Esophagus muscularis mucosa (tissue), 4 donors: Measurements from ENCODE around the gene PID1. TPM values are rescaled to one million over a fixed set of nuclear protein-coding genes. Genes with fewer than 3 reads are reported as not detected.

Experiments used
- DNase-seq: peaks from one replicate; pipeline ENCODE4 v3.0.0-alpha.2; 2017; ENCODE audit errors: extremely low spot score
- H3K27ac ChIP-seq, 4 donors: fragments of 200-600 bp; sonication (generic); replicated peaks in 1 of 4; 1 replicate in 3 of 4; 2 replicates in 1 of 4; pipeline ENCODE4 v1.5.1; 2016 to 2019; ENCODE audit warnings: mild to moderate bottlenecking in 1 of 4
- H3K27me3 ChIP-seq, 4 donors: fragments of 200-600 bp; sonication (generic); one replicate each; pipeline versions ENCODE4 v1.5.1 to v1.6.0; 2016 to 2019
- H3K36me3 ChIP-seq, 4 donors: fragments of 200-600 bp; sonication (generic); one replicate each; pipeline ENCODE4 v1.5.1; 2016 to 2019
- H3K4me1 ChIP-seq, 4 donors: fragments of 200-600 bp; sonication (generic); one replicate each; pipeline ENCODE4 v1.5.1; 2016 to 2019
- H3K4me3 ChIP-seq, 4 donors: fragments of 200-600 bp; sonication (generic); 1 replicate in 2 of 4; 2 replicates in 2 of 4; pipeline ENCODE4 v1.5.1; 2016 to 2019; ENCODE audit warnings: mild to moderate bottlenecking in 4 of 4, moderate library complexity in 1 of 4
- H3K9me3 ChIP-seq, 4 donors: fragments of 200-600 bp; sonication (generic); 1 replicate in 3 of 4; 2 replicates in 1 of 4; pipeline ENCODE4 v1.5.1; 2016 to 2019
- CTCF ChIP-seq, 3 experiments: fragments of 200-600 bp in 2 of 3; fragments of 450-650 bp in 1 of 3; sonication (generic) in 2 of 3; IDR thresholded peaks; one replicate each; pipeline ENCODE4 v1.5.1; 2017 to 2019; ENCODE audit warnings: antibody characterized with exemption in 3 of 3, mild to moderate bottlenecking in 2 of 3, moderate library complexity in 1 of 3
- EP300 ChIP-seq: sonication (generic); formaldehyde crosslinking; IDR thresholded peaks from one replicate; pipeline ENCODE4 v1.6.1; 2017; ENCODE audit warnings: antibody characterized with exemption
- POLR2A ChIP-seq: fragments of 450-650 bp; IDR thresholded peaks from one replicate; pipeline ENCODE4 v1.6.1; 2017; ENCODE audit warnings: antibody characterized with exemption, moderate library complexity, mild to moderate bottlenecking, low read depth
- POLR2AphosphoS5 ChIP-seq, 2 donors: sonication (generic); formaldehyde crosslinking; IDR thresholded peaks; one replicate each; pipeline ENCODE4 v1.6.1; 2017; ENCODE audit warnings: antibody characterized with exemption in 2 of 2
- WGBS: methylation state at CpG from one replicate; pipeline ENCODE4 v1.1.5; 2018; 5-methylcytosine and 5-hydroxymethylcytosine counted together
- intact Hi-C: fragments of 100-400 bp; cut with DNase I; formaldehyde crosslinking; loops from one replicate; pipeline ENCODE4 v1.15.1; 2023
- total RNA-seq, 4 donors: library from RNA; depleted of rRNA; stranded (reverse); fragments of >200 nt; gene quantifications; one replicate each; pipeline versions ENCODE4 v1.1.0 to v1.2.1, GENCODE V29; 2016

PID1 gene
- total RNA-seq, 4 donors from 2014 or later, result 48.2 to 68.7 (median 55.4) TPM

GRCh38 chr2:229181641-229182040 is 89.4 kb downstream of the PID1 start:
- Histone ChIP-seq H3K36me3 (no peaks in the 10 kb centered on the region), H3K27ac (no peak overlapping the region), H3K4me1 (peaks cover 0 to 2% (median 0%) of the 10 kb centered on the region in 4 donors), H3K27me3 (no peaks in the 10 kb centered on the region), H3K9me3 (peaks cover 0 to 3% (median 0%) of the 10 kb centered on the region in 4 donors), H3K4me3 (no peak overlapping the region)
- TF ChIP-seq POLR2A, result no peak
- TF ChIP-seq POLR2AphosphoS5 (IDR thresholded peaks at IDR 0.05), result no peak
- no peak for TF ChIP-seq CTCF (IDR thresholded peaks at IDR 0.05)
- TF ChIP-seq EP300, result no peak
- DNase-seq, result no peak
- intact Hi-C loops, result no loop called here

GRCh38 chr2:229180658-229181057 is 90.4 kb downstream of the PID1 start:
- no peaks in the 10 kb centered on the region for H3K36me3 ChIP-seq
- intact Hi-C loops, result no loop called here
- H3K27ac ChIP-seq, result no peak overlapping the region
- H3K4me3 ChIP-seq, result no peak overlapping the region
- H3K27me3 ChIP-seq, result no peaks in the 10 kb centered on the region
- 96% methylated on average over 26 of the region's 26 CpGs for WGBS
- H3K9me3 ChIP-seq, result no peaks in the 10 kb centered on the region
- DNase-seq, result no peak
- H3K4me1 ChIP-seq, result peaks cover 0 to 2% (median 0%) of the 10 kb centered on the region in 4 donors
- TF ChIP-seq CTCF (IDR thresholded peaks at IDR 0.05) (no peak), POLR2A (no peak), POLR2AphosphoS5 (IDR thresholded peaks at IDR 0.05) (no peak), EP300 (no peak)

- no peak overlapping the region for H3K27ac ChIP-seq
- H3K9me3 ChIP-seq, result no peaks in the 10 kb centered on the region
- 55% methylated on average over 4 of the region's 4 CpGs for WGBS
- no peaks in the 10 kb centered on the region for H3K36me3 ChIP-seq
- H3K4me3 ChIP-seq, result no peak overlapping the region
- H3K4me1 ChIP-seq, result peaks cover 0 to 2% (median 0%) of the 10 kb centered on the region in 4 donors
- DNase-seq, result no peak
- intact Hi-C loops, result no loop called here
- no peak for TF ChIP-seq CTCF (IDR thresholded peaks at IDR 0.05)
- TF ChIP-seq POLR2AphosphoS5 (IDR thresholded peaks at IDR 0.05), result no peak
- no peaks in the 10 kb centered on the region for H3K27me3 ChIP-seq
Measured at GRCh38 chr2:229179628-229180027, 91.5 kb downstream of the PID1 start.

GRCh38 chr2:229178706-229179105 is 92.4 kb downstream of the PID1 start:
- Histone ChIP-seq H3K27me3 (no peaks in the 10 kb centered on the region), H3K36me3 (no peaks in the 10 kb centered on the region), H3K4me1 (peaks cover 0 to 2% (median 0%) of the 10 kb centered on the region in 4 donors), H3K4me3 (no peak overlapping the region), H3K9me3 (no peaks in the 10 kb centered on the region), H3K27ac (no peak overlapping the region)
- intact Hi-C loops, result no loop called here
- no peak for TF ChIP-seq EP300
- no peak for TF ChIP-seq POLR2A
- TF ChIP-seq POLR2AphosphoS5 (IDR thresholded peaks at IDR 0.05), result no peak
- TF ChIP-seq CTCF (IDR thresholded peaks at IDR 0.05), result no peak
- no peak for DNase-seq
- 82% methylated on average over 5 of the region's 5 CpGs for WGBS

GRCh38 chr2:229178117-229178516 is 93.0 kb downstream of the PID1 start:
- intact Hi-C loops, result no loop called here
- WGBS, result 80% methylated on average over 3 of the region's 3 CpGs
- Histone ChIP-seq H3K4me3 (no peak overlapping the region), H3K36me3 (no peaks in the 10 kb centered on the region), H3K4me1 (peaks cover 0 to 2% (median 0%) of the 10 kb centered on the region in 4 donors), H3K27me3 (no peaks in the 10 kb centered on the region), H3K9me3 (no peaks in the 10 kb centered on the region), H3K27ac (no peak overlapping the region)
- no peak for DNase-seq
- TF ChIP-seq POLR2AphosphoS5 (IDR thresholded peaks at IDR 0.05), result no peak
- TF ChIP-seq CTCF (IDR thresholded peaks at IDR 0.05), result no peak
- TF ChIP-seq EP300, result no peak
- no peak for TF ChIP-seq POLR2A
